Measurements from ENCODE around the gene LRRC3B.

DNA sequence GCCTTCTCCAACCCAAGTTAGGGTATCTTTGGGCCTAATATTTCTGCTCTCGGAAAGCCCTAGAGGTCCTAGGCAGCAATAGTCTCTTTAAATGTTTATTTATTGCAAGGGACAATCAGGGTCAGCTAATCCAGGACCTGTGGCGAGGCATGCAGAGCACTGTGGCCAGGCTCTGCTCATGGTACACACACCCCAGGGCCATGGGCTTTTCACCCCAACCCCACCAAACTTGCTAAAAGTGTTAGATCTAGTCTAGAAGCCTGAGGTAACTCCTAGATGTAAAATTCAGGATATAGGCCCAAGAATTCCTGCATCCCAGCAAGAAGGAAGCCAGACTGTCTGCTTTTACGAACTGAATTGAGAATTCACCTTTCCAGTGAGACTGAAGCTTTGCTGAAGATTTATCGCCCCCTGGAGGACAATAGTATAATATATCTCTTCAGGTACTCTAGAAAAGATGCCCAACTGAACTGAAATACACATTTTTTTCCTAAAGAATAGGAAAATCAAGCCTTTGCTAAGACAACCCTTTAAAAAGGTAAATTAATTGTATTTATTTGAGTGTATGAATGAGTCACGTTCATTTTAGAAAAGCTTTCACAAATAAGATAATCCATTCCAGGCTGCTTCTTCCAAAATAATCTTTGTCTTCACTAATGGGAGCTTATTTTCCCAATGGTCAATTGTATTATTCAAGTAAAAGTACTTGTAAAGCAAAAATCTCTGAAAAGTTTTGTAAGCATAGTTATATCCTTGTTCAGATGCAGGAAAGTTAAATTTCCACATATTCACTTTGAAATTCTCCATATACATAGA is 89.8 kb downstream of the LRRC3B start:
- TF ChIP-seq POLR2AphosphoS5 (IDR thresholded peaks at IDR 0.05; ENCODE audit: low read depth, low read length) (no peak), SIN3A (IDR thresholded peaks at IDR 0.05; ENCODE audit: borderline replicate concordance, insufficient read depth, low read length) (no peak)
